HG02981 (cell line): Measurements from ENCODE around the gene TMEM72.
"Not testable (repeated sequence)": the region's sequence is repeated elsewhere in the genome, so short reads cannot be mapped to it uniquely, and the experiment has no call there.

Experiments
- ATAC-seq: cut with Tn5 transposase; IDR thresholded peaks from one replicate; pipeline ENCODE4 v1.9.1; 2021; ENCODE audit warnings: mild to moderate bottlenecking, moderate library complexity; ENCODE audit not compliant: unreplicated experiment

The TMEM72 gene

GRCh38 chr10:44911081-44911540 lies at the start of gene TMEM72:
Gene TMEM72, plus strand, starts transcription at chr10:44911337. Its CDS starts 176 bp downstream, at chr10:44911513.
- ATAC-seq, result no peak

DNA sequence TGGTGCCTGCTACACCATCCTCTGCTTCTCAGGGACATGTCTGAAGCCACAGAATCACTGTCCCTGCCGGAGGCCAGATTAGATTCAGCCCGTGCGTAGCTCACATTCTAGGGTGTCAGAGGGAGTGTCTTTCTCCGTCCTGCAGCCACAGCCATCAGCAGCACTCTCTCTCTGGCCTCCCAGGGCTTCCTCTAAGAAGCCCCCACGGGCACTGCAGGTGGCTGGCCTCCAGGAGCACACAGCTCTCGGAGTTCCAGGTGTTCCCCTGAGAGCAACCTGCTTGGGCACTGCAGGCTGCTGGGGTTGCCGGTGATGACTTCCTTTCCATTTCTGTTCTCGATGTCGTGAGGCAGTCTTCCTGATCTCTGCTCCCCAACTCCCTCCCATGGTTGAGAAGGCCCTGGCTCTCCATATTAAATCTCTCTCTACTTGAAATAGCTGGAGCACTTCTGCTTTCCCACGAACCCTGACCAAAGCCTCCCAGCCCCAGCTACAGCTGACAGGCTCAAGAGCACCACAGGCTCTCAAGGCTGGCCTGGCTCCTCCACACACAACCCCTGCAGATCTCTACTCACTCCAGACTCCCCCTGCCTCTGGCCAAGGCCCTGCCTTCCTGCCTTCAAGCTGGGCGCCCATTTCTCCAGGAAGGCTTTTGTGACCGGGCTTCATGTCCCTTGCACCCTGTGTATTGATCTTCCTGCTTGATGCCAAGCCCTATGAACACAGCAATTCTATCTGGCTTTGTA lies 49.0 kb upstream of the TMEM72 start:
- ATAC-seq, result no peak

GRCh38 chr10:44862924-44863323 lies 48.2 kb upstream of the TMEM72 start:
- no peak for ATAC-seq

GRCh38 chr10:44863344-44864047 lies 47.6 kb upstream of the TMEM72 start:
- no peak for ATAC-seq

DNA sequence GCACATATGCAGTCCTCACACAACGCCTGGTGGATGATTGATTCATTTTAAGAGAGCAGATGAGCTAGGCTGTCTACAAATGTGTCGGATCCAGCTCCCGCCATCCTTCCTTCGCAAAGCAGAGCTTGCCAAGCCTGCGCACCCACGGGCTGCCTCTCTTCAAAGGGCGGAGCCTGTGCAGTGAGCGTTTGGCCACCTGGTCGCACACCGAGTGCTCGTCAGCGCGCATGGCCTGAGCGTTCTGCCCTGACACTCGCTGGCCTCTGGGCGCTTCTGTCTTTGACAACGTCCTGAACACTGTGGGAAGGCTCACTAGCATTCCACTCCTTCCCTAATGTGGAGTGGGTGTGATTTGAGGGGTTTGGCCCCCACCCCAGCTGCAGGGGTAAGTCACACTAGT lies 47.1 kb upstream of the TMEM72 start:
- no peak for ATAC-seq

- ATAC-seq, result peak; percentile 86
These were observed 46.4 kb upstream of the TMEM72 start for GRCh38 chr10:44864637-44865288.

DNA sequence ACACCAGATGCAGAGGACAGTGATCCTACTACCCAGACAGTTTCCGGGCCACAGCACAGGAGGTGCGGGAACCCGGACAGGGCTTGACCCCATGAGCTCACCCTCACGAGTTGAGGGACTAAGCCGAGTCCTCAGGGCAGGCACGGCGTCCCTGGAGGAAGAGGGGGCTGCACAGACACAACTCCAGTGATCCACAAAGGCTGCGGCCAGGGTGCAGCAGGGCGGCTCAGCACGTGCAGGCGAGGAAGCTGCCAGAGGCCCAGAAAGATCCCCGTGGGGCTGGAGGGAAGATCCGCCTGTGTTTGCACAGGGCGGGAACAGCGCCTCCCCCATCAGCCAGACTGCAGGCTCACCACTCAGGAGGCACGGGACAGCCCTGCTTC lies 45.9 kb upstream of the TMEM72 start:
- ATAC-seq, result no peak

DNA sequence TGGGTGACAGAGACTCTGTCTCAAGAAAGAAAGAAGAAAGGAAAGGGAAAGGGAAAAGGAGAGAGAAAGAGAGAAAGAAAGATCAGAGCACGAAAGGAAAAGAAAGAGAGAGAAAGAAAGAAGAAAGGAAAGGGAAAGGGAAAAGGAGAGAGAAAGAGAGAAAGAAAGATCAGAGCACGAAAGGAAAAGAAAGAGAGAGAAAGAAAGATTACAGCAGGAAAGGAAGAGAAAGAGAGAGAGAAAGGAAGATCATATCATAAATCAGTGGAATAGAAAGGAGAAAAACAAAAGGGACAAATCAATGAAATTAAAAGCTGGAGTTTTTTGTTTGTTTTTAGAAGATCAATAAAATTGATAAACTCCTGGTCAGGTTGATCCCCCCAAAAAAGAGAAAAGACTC lies 44.8 kb upstream of the TMEM72 start:
- ATAC-seq, result not testable (repeated sequence)

DNA sequence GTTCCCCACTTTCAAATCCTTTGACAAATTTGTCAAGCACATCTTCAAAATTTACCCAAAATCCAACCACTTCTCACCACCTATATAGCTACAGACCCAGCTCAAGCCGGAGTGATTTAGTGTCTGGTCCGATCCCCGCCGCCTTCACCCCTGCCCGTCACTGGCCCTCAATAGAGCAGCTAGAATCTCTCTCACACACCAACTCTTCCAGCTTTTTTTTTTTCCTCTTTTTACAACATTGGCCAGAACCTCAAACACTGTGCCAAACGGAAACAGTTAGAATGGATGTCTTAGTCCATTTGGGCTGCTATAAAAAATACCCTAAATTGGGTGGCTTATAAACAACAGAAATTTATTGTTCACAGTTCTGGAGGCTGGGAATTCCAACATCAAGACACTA lies 41.1 kb upstream of the TMEM72 start:
- no peak for ATAC-seq

GRCh38 chr10:44873160-44873559 lies 38.0 kb upstream of the TMEM72 start:
- ATAC-seq, result no peak

- ATAC-seq, result no peak
These were observed 37.0 kb upstream of the TMEM72 start for GRCh38 chr10:44874166-44874565.

GRCh38 chr10:44878706-44879530 lies 32.2 kb upstream of the TMEM72 start:
- ATAC-seq, result peak; percentile 82

- no peak for ATAC-seq
These were observed 31.6 kb upstream of the TMEM72 start for GRCh38 chr10:44879531-44879899.

DNA sequence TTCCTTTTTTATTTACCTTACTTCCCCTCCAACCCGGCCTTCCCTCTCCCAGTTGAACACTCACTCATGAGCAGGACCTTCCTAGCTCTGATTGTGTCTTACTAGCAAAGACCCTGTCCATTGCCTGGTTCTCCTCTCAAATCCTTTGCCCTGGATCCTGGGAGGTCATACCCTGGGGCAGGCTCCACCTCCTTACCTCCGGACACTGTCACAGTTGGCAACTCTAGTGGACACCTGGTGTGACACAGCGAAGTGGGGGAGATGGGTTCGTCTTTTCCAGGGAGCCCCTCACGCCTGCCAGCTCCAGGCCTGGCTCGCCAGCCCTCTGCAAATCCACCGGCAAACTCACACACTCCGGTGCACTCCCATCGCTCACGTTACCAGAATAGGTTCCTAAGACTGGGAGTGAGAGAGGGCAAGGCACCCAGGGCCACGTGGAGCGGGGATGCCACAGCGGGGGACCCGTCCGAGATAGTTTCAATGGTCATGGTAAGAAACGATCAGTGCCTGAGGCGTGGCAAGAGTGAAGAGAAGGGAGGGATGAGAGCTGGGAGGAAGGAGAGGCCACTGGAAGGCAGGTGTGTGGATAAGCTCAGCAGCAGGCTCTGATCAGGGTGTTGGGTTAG lies 30.9 kb upstream of the TMEM72 start:
- no peak for ATAC-seq

DNA sequence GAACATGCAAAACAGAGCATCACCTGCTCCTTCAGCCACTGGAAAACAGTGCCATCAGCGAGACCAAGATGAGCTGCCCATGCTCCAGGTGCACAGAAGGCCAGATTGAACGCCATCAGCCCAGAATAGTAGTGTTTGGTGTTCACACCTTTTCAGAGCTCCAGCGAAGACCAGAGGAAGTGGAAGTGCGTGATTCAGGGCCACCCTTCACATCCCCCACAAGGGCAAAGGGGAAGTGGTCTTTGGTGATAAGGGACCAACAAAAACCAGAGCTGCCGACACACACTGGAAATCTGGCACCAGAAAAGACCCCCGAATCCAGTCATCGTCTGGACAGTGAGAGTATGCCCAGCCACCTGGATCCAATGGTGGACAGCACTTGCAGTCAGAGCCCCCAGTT lies 29.5 kb upstream of the TMEM72 start:
- ATAC-seq, result no peak

- ATAC-seq, result no peak
These were observed 28.9 kb upstream of the TMEM72 start for GRCh38 chr10:44882166-44882720.

- ATAC-seq, result no peak
These were observed 27.4 kb upstream of the TMEM72 start for GRCh38 chr10:44883593-44884331.

DNA sequence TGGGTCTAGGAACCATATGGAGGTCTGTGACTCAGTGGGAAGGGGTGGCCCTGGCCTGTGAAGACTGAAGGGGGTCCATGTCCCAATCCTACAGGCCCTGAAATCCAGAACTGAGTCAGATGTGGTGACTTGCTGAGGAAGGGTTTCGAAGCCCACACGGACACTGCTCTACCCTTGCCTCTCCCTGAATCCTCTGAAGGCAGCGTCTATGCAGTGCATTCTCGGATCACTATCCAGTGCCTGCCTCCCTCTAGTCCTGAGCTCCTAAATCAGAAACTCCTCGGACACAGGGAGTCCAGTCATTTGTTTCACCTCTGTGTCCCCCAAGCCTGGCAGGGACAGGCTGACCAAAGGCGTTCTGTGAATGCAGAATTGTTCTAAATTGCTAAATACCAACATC lies 25.4 kb upstream of the TMEM72 start:
- ATAC-seq, result no peak

DNA sequence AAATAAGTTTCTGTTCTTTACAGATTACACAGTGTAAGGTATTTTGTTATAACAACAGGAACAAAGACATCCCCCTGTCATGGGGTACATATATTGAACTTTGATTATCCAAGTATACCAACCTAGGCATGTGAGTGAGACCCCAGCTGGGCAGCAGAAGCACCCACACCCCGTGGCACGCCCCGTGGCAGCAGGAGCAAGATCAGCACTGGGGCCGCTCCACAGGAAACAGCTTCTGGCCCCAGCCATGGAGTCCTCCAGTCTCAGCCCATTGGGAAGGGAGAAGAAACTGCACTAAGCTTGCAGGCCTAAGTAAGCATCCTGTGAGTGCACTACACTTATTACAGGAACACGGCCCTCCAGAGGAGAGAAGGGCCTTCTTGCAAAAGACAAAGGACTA lies 24.2 kb upstream of the TMEM72 start:
- no peak for ATAC-seq

DNA sequence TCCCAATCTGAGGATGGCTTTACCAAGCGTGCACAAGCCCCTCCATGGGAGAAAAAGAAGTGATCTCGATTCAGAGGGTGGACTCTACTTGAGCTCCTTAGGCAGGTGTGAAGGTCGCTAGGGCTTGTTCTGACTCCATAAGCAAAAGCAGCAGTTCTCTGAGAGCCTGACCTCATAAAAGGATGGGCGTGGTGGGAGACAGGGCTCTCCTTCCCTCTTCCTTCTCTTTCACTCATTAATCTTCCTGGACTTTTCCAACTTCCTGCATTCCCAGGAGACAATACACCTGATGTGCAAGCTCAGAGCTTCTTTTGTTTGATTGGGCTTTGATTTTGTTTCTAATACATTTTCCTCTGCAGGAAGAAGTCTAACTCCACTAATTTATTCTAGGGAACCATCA lies 22.3 kb upstream of the TMEM72 start:
- ATAC-seq, result no peak
